Measurements from ENCODE around the gene OR1D5. TPM values are rescaled to one million over a fixed set of nuclear protein-coding genes. Genes with fewer than 3 reads are reported as not detected.
"Not testable (repeated sequence)": the region's sequence is repeated elsewhere in the genome, so short reads cannot be mapped to it uniquely, and the experiment has no call there.

The OR1D5 gene
- total RNA-seq, 1 experiment from 2014 or later: not detected

DNA sequence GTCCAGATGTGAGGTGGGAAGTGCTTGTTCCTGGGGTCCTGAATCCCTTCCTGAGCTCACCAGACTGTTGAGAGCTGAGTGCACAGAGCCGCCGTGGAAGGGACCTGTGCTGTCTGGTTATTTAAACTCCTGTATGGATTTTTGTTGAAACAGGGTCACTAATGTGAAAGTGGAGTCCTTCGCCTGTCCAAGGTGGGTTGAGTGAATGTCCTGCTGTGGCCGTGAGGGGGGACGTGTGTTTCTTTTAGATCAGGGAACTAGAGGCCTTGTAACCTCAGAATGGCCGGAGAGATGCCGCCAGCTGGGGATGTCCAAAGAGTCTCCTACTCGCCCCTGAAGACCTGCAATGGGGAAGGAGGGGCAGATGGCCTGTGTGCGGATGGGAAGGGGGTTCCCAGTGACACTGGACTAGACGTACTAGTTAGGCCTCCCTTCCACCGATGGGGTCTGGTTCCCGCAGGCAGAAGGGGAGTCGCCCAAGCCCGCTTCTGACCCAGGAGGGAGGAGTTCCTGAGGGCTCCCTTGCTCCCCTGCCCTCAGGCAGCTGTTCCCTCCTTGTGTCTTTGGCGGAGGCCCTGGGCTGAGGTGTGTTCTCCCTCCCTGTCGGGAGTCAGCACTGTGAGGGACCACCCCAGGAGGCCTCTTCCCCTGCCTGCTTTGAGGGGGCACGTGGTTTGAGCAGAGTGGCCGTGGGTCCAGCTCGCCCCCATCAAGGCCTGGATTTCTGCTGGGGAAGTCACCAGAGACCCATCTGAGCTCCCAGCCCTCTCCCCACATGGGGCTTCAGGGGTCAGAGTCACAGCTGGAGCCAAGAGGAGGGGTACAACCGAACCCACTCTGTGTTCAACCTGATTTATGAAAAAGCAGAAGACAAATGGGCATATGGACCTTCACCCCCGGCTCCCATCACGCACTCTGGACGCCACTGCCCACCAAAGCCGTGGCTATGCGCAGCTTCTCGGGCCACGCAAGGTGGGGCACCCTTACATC, 30.9 kb downstream of the OR1D5 start:
- no peak for DNase-seq (ENCODE audit: low read depth)

DNA sequence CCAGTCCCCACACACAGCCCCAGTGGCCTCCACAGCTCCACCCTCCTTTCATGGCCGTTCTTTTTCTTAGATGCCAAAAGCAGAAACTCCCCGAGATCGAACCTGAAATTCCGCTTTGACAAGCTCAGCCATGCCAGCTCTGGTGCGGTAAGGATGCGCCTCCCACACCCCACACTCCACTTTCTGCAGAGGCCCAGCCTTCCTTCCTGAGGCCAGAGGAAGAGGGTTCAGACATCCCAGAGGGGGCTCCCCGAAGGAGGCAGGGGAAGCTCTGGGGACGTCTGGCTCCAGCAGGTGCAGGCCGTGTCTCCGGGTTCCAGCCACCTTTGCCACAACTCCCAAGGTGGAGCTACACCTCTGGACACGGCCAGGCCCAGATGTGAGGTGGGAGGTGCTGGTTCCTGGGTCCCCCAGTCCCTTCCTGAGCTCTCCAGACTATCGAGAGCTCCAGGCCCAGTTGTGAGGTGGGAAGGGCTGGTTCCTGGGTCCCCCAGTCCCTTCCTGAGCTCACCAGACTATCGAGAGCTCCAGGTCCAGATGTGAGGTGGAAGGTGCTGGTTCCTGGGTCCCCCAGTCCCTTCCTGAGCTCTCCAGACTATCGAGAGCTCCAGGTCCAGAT, 32.4 kb downstream of the OR1D5 start:
- not testable (repeated sequence) for DNase-seq (ENCODE audit: low read depth)

DNA sequence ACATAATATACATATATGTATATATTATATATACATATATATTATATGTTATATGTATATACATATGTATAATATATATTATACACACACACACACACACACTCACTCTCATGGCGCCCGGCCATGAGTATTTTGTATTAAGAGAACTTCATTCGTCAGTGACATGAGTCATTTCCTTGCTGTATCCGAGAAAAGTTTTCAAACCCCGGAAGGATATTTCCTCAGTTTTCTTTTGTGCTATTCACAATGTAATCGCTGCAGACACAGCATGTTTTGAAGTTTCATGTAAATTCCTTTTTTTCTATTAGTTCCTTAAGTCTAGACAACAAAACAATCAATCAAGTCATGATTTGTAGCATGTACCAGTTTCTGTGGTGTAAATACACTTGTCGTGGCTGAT, 33.3 kb downstream of the OR1D5 start:
- peak; percentile 69 for DNase-seq (ENCODE audit: low read depth)

DNA sequence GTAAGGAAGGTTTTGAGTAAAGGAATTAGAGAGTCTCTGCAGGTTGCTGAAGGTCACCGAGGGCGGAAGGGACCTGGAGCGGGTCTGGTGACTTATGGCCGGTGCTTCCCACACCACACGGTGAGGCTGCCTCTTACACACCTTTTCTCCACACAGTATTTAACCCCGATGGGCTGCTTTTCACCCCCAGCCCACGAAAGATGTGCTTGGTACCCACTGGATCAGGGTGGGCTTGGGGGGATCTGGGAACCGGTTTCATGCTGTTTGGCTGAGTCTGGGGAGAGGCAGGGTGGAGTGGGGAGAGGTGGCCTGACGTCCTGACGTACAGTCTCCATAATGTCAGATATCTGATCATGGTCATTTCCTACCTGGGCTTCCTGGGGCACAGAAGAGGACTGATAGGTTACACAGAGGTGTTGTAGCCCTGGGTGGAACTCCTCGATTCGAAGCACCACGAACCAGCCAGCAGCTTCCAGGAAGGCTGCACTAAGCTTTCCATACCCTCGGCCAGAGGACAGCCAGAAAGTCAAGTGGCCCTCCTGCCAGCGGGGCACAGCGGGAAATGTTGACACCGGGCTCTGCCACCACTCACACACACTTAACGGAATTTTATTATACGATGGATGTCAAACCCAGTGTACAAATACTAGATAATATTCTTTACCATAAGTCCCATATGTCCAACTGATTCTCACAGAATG, 34.0 kb downstream of the OR1D5 start:
- DNase-seq (ENCODE audit: low read depth): no peak

DNA sequence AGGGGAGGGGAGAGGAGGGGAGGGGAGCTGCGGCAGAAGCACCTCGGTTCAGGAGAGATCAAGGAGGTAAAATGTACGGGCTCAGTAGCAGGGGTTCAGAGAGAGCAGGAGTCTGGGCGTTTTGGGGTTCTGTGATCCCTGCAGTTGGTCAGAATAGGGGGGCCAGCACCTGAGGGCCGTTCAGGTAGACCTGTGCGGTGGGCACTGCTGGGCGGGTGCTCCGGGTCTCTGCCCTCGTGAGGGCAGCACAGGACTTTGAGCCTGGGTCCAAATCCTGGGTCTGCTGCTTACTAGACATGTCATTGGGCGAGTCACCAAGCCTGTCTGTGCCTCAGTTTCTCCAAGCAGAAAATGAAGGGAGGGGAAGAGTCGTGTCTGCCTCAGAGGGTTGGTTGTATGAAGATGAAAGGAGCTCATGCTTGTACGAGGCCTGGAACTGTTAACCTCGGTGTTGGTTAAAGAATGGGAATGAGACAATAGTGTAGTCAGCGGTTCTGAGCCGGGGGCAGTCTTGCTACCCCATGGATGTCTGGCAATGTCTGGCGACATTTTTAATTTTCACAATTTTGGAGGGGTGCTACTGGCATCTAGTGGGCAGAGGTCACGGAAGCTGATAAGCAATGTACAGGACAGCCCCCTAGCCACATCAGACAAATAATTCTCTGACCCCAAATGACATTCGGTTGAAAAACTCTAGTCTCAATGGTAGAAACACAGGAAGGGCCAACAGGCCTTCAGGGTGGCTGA, 35.4 kb downstream of the OR1D5 start:
- no peak for DNase-seq (ENCODE audit: low read depth)

DNA sequence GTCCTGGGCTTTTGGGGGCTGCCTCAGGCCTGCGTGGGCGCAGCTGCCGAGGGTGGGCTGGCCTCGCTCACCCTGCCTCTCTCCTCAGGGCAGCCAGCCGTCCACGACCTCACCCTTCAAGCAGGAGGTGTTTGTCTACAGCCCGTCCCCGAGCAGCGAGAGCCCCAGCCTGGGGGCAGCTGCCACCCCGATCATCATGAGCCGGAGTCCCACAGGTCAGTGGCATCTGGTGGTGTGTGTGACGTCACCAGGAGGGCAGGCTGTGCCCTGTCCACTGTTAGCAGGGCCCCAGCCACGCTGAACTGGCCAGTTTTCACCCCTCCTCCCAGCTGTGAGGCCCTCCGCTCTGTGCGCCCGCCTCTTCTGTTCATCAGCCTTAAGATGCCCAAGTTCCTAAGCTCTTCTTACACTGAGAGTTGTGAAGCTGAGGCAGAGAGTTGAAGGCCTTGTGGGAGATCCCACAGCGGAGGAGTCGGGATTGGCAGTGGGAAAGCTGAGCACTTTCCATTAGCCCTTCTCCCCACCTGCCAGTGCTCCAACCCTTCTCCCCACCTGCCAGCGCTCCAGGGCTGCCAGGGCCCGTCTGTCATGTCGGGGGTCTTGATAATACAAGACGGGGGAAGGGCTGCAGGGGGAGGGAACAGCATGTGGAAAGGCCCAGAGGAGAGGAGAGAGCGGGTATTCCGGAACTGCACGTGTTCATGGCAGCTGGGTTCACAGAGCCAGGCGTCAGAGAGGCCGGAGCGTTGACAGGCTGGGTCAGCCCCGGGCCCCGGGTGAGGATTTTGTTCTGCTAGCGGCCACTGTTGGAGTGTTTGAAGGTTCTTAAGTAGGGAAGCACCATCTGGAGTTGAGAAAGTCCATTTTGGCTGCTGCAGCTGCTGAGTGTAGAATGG, 36.3 kb downstream of the OR1D5 start:
- no peak for DNase-seq (ENCODE audit: low read depth)

DNA sequence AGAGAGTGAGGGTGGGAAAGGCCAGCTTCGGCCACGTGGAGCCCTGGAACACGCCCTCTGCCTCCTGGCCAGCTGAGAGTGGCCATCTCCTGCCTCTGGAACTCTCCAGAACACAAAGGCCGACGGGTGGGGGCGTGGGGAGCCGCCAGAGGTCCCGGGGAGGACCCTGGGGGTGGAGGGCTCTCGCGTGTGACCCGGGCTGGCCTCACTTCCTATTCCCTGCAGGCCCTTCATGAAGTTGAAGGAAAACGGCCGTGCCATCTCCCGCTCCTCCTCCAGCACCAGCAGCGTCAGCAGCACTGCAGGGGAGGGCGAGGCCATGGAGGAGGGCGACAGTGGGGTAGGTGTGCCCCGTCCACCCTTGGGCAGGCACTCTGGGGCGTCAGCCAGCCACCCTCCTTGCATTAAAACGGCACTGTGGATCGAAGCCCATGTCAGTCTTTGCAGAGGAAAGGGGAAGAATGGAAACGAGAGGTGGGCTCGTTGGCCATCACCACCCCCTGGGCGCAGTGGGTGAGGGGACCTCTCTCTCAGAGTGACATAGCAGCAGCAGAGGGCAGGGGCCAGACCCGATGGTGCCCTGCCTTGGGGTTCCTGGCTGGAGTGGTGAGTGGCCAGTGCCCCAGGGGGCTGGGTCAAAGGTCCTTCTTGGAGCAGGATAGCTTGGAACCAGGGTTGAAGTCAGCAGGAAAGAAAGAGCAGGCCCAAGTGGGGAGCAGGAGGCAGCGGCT, 37.1 kb downstream of the OR1D5 start:
- DNase-seq (ENCODE audit: low read depth): no peak

DNA sequence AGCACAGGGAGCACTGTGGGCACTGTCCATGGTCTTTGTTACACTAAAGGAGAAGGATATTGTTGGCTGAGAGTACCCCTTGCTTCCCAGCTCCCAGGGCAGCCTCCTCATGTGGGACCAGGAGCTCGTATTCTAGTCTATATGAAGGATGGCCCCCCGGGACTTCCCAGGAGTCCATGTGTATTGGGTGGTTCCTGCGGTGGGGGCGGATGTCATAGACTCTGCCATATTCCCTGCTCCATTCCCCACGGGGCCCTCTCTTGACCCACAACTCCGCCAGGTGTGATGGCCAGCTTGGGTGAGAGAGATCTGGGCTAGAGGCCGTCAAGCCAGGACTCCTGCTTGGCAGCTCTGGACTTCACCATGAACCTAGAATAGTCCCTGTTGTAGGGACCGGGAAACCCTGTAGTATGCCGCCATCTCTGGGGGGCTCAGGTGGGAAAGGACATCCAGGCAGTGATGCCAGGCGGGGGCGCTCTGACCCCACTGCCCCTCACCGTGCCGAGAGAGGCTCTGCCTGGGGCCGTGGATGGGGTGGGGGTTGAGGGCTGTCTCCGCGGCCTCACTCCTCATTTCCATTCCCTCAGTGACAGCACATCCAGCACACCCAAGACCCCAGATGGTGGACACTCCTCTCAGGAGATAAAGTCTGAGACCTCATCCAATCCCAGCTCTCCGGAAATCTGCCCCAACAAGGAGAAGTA, 37.8 kb downstream of the OR1D5 start:
- no peak for DNase-seq (ENCODE audit: low read depth)

DNA sequence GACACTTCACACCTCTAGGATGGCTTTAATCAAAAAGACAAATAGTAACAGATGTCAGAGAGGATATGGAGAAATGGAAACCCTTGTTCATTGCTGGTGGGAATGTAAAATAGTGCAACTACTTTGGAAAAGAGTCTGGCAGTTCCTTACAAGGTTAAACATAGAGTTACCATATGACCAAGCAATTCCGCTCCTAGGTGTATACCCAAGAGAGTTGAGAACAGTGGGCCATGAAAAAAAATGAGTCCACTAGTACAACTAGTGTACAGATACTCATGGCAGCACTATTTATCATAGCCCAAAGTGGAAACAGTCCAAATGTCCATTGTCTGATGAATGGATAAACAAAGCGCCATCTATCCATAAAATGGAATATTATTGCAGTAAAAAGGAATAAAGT, 39.1 kb downstream of the OR1D5 start:
- no peak for DNase-seq (ENCODE audit: low read depth)

DNA sequence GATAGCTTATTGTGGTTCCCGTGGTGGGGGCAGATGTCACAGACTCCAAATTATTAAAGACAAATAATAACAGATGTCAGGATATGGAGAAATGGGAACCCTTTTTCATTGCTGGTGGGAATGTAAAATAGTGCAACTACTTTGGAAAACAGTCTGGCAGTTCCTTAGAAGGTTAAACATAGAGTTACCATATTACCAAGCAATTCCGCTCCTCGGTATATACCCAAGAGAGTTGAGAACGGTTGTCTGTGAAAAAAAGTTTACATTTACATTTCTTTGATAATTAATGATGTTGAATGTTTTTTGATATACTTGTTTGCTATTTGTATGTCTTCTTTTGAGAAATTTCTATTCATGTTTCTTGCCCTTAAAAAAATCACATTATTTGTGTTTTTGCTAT, 41.2 kb downstream of the OR1D5 start:
- DNase-seq (ENCODE audit: low read depth): no peak

DNA sequence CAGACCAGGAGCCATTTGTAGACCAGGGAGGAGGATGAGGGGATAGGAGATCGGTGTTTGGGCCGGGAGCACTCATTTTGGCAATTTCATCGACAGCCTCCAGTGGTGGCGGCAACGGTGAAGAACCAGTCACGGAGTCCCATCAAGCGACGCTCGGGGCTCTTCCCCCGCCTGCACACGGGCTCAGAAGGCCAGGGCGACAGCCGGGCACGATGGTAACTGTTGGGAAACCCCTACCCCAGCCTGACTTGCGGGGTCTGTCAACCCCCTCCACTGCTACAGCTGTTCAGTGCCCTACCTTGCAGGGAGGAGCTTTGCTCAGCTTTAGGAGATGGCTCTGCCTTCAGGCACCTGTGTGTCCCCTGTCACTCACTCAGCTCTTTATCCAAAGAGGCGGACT, 43.0 kb downstream of the OR1D5 start:
- no peak for DNase-seq (ENCODE audit: low read depth)

DNA sequence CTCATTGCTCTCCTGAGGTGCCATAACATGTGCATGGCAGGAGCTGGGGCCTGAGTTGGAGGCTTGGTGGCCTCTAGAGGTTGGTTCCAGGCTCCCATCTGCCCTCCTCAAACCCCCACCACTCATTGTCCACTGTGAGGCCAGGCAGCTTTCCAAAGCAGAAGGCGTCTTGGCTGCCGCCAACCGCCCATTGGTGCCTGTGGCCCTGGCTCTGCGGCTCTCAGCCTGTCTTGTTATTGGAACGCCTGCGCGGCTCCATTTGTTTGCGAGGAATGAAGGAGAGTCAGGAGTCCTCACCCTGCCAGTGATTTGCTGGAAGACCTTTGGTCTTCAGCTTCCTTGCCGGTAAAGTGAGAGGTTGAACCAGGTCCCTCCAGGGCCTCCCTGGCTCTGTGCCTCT, 43.6 kb downstream of the OR1D5 start:
- no peak for DNase-seq (ENCODE audit: low read depth)

DNA sequence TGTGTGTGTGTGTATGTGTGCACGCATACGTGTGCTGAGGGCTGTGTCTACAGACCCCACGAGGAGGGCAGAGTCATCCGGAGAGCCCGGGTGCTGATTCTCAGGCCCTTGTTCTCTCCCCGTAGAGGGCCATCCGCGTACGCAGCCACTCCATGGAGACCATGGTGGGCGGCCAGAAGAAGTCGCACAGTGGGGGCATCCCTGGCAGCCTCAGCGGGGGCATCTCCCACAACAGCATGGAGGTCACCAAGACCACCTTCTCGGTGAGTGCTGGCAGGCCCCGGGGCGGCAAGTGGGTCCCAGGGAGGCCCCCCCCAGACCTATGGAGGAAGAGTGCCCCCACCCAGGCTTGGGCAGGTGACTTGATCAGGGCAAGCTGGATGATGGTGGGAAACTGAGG, 45.5 kb downstream of the OR1D5 start:
- no peak for DNase-seq (ENCODE audit: low read depth)

DNA sequence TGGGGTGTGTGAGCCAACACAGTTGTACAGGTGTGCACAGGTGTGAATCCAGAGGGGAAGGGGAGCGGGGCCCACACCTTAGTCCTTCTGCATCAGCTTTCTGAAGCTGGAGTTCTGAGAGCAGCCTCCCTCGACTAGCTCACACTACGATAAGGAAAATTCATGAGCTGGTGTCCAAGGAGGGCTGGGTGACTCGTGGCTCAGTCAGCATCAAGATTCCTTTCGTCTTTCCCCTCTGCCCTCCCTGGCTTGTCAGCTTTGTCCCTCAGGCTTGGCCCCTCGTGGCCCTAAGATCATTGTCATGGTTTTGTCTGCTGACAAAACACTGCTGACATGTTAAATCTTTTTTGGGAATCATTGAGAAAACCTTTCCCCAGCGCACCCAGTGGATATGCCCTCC, 47.5 kb downstream of the OR1D5 start:
- DNase-seq (ENCODE audit: low read depth): peak; percentile 21

DNA sequence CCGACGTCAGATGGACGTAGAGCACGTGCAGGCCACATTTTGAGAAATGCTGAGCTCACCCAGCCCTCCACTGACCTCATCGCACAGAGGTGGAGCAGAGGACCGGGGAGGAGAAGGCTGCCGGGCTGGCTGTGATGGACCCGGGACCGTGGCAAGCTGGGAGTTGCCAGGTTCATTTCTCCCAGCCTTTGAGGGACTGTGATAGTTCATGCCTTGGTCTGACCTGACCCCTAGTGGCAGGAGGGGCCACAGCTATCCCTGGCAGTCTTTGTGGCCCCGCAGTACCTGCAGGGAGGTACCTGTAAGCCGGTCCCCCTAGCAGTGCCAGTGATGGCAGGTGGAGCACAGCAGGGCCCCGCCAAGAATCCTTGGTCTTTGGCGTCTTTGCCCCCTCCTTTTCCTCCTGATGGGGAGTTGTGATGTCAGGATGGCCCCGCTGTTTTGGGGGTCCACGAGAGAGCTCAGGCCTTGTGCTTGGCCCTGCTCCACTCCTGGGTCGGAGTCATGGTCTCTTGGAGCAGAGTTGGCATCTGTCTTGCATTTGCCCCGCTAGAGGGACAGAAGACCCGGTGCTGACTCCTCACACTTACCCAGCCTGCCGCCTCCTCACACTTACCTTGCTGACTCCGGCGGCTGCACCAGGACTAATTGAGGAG, 50.4 kb downstream of the OR1D5 start:
- DNase-seq (ENCODE audit: low read depth): peak; percentile 50
